NCI-H1694 (cell line): ENCODE measurements around the gene ING3.

ENCODE experiments used
- DNase-seq: peaks from one replicate; lab custom pipeline; 2025; lab: John Stamatoyannopoulos, UW

The ING3 gene

DNA sequence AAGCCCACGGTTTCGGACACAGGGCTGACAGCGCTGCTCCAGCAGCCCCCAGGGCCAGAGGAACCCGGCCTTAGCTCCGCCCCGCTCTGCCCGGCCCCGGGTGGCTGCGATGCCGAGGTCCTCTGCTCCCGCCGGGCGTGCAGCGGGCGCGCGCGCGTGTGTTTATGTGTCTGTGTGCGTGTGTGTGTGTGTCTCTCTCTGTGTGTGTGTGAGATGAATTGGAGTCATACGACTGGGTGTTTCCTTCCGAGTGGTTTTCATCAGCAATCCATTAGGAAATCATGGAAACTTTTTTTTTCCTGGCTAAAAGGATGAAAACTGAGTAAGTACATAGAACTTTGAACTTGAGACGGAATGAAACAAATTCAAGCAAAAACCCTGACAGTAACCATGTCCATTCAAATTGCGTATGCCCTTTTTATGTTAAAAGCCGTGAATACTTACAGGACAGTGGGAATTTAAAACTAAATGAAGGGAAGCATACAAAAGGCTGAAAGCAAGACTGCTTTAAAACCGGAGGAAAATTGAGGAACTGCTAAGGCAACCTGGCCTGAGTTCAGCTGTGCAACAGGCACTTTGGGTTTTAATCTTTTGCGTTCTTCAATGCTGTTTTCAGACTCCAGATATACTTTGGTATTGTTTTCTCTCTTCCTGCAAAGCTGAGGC lies 38.1 kb downstream of the ING3 start, which contains the start of gene CPED1:
Gene CPED1 (plus strand): TSS at position 121 of the 666 bp plus-strand sequence. CDS start 911 bp downstream, outside the sequence.
- no peak for DNase-seq

DNA sequence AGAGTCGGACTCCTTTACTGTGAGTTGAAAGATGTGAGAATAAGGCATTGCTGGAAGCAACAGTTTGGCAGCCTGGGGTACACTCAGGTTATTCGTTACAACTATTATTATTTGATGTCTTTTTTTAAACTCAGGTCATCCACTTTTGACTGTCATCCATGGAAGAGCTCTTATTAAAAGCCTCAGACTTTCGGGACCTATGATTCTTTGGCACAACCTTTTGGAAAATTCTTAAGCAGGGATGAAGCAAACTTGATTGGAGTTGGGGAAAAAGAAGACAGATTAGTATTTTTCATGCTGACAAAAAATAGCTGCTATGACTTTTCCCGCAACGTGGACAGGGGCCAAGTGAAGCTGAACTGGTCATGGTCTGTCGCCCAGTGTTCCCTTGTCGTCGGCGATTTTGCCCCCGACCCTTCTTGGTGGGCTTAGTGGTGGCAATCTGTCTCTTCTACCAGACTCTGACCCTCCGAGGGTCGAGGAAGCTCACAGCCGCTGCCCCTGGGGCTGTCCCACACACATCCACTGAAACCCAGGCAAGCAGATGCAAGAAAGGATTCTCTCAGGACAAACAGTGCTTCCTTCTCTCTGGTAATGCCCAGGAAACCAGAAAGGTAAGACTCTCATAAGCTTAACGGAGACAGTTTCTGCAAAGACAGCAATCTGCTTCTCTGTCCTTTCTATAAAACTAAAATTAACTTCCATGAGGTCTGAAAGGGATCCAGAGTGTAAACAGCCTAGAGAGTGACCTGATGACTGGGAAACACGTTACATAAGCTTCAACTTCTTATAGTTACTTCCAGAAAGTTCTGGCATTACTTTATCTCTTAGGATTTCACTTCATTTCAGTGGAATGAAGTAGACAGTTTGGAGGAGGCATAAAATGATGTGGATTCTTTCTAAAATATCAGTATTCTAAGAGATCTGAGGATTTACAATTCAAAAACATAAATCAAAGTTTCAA lies 39.0 kb downstream of the ING3 start:
- no peak for DNase-seq

GRCh38 chr7:120990468-120991118 lies 40.0 kb downstream of the ING3 start:
- DNase-seq, result no peak

DNA sequence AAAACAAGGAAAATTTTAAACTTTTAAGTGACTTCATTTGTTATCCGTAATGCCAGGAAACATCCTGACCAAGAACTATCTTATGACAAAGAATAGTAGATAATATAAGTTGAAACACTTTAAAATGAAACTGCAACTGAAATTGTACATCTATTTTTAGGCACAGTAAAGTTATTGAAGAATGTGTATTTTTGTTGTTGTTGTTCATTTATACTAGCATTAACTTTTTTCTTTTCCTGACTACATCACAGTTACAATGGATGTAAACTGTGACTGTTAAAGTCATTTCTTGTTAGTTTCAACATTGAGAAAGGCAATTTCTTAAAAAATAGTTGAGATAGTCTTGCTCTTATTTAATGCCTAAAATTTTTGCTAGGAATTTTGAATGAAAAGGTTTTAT lies 40.6 kb downstream of the ING3 start:
- DNase-seq, result no peak

DNA sequence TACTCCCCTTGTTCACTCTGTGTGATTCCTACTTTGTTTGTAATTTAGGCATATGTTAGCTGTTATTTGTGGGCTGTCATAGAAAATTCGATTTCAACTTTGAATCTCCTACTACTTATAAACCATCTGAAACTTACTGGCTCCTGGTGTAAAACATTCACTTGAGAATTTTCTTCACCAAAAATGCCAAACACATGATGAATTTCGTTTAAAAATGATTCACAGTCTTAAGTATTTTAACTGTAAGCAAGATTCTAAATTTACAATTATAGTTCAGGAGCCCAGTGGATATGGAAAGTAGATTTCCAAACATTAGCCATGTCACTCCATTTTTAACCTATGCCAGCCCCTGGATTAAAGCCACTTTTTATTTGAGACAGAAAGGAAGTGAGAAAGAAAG lies 41.0 kb downstream of the ING3 start:
- DNase-seq, result no peak

DNA sequence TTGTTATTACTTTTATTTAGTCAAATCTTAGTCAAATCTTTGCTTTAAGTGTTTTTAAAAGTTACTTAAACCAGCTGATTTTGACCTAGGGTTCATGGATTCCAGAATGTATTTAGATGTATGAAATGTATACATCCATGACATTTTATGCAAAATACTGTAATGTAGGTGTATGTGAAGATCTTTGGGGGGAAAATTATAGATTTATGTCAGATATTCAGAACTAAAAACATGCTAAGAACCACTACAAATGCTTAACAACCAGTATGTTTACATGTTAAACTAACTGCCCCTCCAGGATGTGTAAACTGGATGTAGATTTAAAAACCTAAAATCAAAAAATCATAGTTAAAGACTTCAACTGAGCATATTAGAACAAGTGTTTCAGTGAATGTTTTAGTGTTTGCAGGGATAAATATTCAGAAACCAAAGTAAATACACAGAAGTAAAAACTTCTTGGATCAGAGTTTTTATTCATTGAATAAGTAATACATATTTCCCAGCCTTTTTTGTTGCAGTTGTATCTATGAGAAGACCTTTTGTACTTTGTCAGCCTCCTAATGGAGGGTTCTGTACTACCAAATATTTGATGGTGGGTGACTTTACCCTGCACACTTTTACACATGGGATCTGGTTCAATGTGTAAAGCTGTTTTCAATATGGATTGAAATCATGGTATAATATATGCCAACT lies 41.8 kb downstream of the ING3 start:
- DNase-seq, result no peak

DNA sequence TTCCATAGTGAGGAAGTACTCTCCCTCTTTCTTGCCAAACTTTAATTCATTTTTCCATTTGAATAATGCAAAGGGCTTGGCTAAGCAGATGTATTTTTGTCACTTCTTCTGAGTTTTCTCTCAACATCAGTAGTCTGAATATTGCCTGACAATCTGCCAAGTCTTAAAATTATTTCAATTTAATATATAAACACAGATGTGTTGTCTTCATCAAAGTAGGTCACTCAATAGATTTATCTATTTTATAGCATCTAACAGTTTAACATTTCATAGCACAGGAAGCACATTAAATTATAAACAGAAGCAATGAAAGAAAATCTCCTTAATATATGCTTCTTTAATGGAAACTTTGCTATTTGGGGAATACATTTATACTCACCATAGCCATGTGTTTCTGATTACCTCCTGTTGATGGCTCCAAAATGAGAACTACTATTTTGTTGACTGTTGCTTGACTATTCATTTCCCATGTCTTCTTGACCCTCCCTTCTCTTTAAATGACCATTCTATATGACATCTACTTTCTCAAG lies 42.5 kb downstream of the ING3 start:
- DNase-seq, result no peak

GRCh38 chr7:120993553-120994191 lies 43.1 kb downstream of the ING3 start:
- DNase-seq, result no peak

DNA sequence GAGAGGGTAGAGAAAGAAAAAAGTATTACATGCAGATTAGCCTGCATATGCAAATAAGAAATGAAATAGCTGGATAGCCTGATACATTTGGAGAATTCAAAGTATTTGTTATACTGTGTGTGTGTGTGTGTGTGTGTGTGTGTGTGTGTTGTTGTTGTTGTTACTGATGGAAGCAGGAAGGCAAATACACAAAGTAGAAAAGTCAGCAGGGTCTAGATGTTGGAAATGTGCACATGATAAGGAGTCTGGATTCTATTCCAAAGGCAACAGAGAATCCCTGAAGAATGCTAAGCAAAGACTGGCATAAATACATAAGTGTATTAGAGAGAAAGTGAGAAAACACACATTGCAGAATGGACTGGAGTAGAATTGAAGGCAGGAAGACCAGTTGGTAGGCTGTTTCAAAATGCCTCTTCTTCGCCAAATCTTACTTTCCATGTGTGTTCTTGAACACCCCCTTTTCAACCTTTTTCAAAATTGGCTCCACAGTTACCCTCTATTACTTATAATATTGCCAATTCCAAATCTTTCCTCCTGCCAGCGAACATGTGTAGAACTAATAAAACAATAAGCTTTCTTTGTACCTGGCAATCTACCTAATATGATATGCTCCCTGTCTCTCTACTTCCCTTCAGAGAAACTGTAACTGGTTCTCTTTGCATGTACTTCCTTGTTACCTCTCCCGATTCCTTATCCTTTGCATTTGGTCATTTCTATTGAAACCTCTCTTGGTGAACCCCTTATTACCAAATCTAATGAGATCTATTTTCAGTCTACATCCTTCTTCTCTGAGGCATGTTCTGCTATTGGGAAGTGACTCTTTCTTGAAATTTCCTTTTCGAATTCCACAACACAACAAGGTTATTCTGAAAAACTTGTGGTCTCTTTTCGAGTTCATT lies 44.2 kb downstream of the ING3 start:
- DNase-seq, result no peak

DNA sequence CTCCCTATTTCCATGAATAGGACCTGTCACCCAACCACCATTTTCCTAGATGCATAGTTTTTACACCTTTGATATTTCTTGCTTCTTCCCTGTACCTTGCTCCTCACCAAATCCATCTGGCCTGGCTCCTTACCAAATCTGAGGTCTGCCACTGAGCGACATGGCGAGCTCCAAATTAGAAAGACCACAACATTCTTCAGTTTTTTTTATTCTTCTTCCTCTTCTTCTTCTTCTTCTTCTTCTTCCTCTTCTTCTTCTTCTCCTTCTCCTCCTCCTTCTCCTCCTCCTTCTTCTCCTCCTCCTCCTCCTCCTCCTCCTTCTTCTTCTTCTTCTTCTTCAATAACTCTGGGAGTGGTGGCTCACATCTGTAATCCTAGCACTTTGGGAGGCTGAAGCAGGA lies 45.1 kb downstream of the ING3 start:
- no peak for DNase-seq

- no peak for DNase-seq
Measured at GRCh38 chr7:120996333-120996987, 45.9 kb downstream of the ING3 start.

DNA sequence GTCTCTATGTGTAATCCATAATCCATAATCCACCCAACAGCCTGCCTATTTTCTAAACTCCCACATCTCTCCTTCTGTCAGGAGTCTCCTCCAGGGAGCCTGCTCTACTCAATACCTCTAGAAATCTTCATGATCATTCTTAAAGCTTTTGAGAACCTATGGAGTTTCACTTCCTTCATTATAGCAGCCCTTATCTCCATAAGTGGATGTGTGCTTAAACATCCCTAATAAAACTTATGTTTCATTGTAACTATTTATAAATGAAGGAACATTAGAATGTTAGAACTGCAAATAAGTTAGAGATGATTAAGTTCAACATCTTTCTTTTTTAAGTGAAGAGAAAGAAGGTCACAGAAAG lies 46.4 kb downstream of the ING3 start:
- DNase-seq, result no peak

DNA sequence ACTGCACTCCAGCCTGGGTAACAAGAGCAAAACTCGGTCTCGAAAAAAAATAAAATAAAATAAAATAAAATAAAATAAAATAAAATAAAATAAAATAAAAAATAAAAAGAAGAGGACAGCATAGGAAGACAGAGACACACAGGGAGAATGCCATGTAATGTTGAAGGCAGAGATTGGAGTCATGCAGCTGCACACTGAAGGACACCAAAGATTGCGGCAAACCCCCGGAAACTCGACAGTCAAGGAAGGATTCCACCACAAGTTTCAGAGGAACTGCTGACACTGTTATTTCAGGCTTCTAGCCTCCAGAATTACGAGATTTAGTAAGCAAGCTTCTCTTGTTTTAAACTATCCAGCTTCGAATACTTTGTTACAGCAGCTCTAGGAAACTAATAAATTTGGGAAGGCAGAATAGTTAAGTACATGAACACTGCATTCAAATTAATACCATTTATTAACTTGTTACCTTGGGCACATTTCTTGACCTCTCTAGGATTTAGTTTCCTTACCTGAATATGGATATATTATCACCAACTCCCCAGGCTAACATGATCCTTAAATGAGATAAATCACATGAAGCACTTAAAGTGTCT lies 47.4 kb downstream of the ING3 start:
- no peak for DNase-seq

DNA sequence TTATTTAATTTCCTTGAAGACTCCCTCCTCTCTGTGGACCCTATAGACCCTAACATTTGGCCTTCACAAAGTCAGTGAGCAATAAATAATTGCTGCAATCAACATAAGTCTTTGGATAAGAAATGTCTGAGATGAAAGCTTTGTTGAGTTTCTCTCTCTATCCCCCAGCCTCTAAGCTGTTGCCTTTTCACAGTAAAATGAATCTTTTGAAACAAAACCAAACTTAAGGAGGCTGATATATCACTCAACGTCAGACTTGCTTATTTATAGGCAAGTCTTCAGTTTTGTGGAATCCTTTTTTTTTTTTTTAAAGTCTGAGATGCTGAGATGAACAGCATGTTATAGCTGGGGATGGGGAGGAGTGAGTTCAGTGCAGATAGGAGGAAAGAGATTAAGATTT lies 47.9 kb downstream of the ING3 start:
- no peak for DNase-seq

DNA sequence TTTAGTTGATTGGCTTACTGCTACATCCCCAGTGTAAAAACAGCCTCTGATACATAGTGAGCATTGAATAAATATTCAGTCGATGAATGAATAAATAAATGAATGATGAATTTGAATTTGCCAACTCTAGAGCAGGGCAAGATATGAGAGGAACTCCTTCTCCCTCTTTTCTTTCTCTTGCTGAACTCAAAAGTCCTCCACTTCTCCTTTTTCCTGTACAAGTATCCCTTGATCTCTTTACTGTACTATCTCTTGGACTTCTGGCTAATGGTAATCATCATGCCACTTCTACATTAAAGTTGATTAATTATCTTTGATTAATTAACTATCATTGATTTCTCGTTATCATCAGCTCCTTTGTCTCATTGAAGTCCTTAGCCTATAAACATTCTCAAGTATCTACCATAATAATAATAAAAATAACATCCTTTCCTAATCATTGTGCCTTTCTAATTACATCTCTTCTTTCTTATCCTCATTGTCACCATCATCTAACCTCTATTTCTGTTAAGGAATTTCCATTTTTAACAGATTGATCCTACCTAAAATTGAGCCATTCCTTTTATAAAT lies 48.5 kb downstream of the ING3 start:
- no peak for DNase-seq

DNA sequence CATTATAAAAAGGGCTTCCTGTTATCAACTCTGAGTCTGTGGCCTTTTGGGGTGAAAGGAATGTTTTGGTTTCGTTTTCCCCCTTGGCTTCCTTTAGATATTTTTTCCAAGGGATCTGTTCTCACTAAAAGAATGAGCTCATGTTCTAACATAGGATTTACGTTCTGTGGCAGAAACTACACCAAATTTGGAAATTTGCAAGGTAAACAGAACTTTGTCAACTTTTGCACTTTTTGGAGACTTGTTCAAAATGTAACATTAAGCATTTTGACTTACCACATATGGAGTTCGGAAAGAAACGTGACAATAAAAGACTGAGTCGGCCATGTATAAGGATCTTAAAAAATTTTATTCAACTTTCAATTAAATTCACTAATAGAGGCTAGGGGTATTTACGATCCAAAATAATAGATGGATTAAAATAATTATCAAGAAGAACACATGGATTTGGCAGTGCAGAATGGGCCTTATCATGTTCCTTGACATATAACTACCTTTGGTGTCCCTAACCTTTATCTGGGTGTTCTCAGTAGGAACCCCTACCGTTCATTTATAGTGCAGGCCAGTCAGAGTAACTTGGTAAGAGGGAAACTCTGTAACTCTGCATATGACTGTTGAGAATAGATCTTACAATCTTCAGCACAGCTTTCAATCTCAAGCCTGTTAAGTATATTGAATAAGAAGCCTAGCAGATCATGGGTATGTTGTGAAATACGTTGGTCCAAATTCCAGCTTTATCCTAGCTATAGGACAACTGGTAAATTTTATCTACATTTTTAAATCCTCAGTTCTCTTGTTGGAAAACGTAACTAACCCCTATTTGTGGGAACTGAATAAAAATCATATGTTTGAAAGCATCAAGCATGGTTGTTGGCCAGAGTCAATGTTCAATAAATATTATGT lies 49.8 kb downstream of the ING3 start:
- DNase-seq, result no peak

DNA sequence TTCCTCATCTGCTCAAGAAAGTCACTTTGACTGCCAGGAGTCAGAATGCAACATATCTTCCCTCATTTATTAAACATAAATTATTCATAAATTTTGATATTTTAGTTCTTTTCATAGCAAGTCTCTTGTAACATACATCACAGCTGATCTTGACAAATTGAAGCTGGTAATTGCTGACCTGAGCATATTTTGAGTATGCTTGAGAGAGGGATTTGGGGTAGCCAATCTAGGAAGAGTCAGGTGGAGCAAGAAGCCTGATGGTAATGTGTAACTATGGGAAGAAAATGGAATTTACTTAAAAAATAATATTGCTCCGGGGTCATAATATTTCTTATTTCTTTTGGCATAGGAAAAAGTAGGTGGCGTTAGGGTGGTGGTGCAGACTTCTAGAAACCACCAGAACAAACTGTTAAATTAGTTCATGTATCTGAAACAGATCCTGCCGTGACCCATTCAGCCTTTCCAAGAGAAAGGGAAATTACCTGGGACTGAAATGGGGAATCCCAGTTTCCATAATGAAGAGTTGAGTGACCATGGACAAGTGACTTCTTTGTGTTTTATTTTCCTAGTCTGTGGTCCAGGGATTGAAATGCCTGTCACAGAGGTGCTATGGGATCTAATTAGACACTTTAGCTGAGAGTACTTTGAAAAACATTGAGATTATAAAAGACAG lies 50.8 kb downstream of the ING3 start:
- no peak for DNase-seq
